ENCODE data around the gene CRACR2A. TPM values are rescaled to one million over a fixed set of nuclear protein-coding genes. Genes with fewer than 3 reads are reported as not detected.

The CRACR2A gene
- total and polyA plus RNA-seq, 9 of the 15 experiments (the other 6 are each of a cell fraction or from before 2014, with no cell fraction given) = 2.1 to 15.1 (median 10.4) TPM

DNA sequence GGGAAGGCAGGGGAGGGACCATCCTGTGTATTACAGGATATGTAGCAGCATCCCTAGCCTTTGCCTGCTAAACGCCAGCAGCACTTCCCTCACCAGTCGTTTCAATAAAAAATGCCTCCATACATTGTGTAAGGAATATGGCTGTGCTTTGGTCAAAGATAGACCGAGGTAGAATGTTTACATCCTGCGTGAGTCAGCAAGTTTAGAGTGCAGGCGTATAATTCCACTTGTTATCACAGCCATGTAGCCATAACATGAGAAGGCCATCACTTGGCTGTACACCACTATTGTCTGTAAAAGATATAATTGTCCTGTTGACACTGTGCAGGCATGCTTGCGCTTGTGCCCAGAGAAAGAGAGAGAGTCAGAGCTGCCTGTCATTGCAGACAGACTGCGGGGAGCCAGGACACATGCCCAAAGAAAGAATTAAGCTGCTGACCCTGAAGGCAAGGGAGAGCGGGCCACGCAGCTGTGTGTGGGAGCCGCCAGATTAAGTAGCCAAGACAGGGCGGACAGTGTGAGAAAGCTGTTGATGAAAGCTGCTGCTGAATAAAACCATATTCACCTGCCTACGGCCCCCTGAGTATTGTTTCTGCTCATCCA lies 68.4 kb downstream of the CRACR2A start (continued):
- TF ChIP-seq, protein P1, sequence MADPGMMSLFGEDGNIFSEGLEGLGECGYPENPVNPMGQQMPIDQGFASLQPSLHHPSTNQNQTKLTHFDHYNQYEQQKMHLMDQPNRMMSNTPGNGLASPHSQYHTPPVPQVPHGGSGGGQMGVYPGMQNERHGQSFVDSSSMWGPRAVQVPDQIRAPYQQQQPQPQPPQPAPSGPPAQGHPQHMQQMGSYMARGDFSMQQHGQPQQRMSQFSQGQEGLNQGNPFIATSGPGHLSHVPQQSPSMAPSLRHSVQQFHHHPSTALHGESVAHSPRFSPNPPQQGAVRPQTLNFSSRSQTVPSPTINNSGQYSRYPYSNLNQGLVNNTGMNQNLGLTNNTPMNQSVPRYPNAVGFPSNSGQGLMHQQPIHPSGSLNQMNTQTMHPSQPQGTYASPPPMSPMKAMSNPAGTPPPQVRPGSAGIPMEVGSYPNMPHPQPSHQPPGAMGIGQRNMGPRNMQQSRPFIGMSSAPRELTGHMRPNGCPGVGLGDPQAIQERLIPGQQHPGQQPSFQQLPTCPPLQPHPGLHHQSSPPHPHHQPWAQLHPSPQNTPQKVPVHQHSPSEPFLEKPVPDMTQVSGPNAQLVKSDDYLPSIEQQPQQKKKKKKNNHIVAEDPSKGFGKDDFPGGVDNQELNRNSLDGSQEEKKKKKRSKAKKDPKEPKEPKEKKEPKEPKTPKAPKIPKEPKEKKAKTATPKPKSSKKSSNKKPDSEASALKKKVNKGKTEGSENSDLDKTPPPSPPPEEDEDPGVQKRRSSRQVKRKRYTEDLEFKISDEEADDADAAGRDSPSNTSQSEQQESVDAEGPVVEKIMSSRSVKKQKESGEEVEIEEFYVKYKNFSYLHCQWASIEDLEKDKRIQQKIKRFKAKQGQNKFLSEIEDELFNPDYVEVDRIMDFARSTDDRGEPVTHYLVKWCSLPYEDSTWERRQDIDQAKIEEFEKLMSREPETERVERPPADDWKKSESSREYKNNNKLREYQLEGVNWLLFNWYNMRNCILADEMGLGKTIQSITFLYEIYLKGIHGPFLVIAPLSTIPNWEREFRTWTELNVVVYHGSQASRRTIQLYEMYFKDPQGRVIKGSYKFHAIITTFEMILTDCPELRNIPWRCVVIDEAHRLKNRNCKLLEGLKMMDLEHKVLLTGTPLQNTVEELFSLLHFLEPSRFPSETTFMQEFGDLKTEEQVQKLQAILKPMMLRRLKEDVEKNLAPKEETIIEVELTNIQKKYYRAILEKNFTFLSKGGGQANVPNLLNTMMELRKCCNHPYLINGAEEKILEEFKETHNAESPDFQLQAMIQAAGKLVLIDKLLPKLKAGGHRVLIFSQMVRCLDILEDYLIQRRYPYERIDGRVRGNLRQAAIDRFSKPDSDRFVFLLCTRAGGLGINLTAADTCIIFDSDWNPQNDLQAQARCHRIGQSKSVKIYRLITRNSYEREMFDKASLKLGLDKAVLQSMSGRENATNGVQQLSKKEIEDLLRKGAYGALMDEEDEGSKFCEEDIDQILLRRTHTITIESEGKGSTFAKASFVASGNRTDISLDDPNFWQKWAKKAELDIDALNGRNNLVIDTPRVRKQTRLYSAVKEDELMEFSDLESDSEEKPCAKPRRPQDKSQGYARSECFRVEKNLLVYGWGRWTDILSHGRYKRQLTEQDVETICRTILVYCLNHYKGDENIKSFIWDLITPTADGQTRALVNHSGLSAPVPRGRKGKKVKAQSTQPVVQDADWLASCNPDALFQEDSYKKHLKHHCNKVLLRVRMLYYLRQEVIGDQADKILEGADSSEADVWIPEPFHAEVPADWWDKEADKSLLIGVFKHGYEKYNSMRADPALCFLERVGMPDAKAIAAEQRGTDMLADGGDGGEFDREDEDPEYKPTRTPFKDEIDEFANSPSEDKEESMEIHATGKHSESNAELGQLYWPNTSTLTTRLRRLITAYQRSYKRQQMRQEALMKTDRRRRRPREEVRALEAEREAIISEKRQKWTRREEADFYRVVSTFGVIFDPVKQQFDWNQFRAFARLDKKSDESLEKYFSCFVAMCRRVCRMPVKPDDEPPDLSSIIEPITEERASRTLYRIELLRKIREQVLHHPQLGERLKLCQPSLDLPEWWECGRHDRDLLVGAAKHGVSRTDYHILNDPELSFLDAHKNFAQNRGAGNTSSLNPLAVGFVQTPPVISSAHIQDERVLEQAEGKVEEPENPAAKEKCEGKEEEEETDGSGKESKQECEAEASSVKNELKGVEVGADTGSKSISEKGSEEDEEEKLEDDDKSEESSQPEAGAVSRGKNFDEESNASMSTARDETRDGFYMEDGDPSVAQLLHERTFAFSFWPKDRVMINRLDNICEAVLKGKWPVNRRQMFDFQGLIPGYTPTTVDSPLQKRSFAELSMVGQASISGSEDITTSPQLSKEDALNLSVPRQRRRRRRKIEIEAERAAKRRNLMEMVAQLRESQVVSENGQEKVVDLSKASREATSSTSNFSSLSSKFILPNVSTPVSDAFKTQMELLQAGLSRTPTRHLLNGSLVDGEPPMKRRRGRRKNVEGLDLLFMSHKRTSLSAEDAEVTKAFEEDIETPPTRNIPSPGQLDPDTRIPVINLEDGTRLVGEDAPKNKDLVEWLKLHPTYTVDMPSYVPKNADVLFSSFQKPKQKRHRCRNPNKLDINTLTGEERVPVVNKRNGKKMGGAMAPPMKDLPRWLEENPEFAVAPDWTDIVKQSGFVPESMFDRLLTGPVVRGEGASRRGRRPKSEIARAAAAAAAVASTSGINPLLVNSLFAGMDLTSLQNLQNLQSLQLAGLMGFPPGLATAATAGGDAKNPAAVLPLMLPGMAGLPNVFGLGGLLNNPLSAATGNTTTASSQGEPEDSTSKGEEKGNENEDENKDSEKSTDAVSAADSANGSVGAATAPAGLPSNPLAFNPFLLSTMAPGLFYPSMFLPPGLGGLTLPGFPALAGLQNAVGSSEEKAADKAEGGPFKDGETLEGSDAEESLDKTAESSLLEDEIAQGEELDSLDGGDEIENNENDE (IDR thresholded peaks at IDR 0.05; ENCODE audit: low read depth, low read length) = no peak
- TF ChIP-seq ZNF311 (CRISPR knock-in tag; IDR thresholded peaks at IDR 0.05) = peak; percentile 94
- no peak for TF ChIP-seq SIN3B (IDR thresholded peaks at IDR 0.05; ENCODE audit: low read depth)
- TF ChIP-seq, protein P2, sequence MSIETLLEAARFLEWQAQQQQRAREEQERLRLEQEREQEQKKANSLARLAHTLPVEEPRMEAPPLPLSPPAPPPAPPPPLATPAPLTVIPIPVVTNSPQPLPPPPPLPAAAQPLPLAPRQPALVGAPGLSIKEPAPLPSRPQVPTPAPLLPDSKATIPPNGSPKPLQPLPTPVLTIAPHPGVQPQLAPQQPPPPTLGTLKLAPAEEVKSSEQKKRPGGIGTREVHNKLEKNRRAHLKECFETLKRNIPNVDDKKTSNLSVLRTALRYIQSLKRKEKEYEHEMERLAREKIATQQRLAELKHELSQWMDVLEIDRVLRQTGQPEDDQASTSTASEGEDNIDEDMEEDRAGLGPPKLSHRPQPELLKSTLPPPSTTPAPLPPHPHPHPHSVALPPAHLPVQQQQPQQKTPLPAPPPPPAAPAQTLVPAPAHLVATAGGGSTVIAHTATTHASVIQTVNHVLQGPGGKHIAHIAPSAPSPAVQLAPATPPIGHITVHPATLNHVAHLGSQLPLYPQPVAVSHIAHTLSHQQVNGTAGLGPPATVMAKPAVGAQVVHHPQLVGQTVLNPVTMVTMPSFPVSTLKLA (conservative IDR thresholded peaks at IDR 0.05) = peak in 1 of 2 experiments; percentile 41; a peak in 2 of 4 replicates
- TF ChIP-seq SRSF9 (IDR thresholded peaks at IDR 0.05; ENCODE audit: borderline replicate concordance, low read depth, low read length) = no peak
- no peak for TF ChIP-seq ZZZ3 (IDR thresholded peaks at IDR 0.05)
- TF ChIP-seq ATF7 (IDR thresholded peaks at IDR 0.05) = no peak
- TF ChIP-seq DMBX1 (CRISPR knock-in tag; IDR thresholded peaks at IDR 0.05; ENCODE audit: borderline replicate concordance) = peak; percentile 96
- peak; percentile 43; the same call in 1 of the 2 replicates for TF ChIP-seq TCF3 (CRISPR knock-in tag; IDR thresholded peaks at IDR 0.05)
- TF ChIP-seq, protein P3, sequence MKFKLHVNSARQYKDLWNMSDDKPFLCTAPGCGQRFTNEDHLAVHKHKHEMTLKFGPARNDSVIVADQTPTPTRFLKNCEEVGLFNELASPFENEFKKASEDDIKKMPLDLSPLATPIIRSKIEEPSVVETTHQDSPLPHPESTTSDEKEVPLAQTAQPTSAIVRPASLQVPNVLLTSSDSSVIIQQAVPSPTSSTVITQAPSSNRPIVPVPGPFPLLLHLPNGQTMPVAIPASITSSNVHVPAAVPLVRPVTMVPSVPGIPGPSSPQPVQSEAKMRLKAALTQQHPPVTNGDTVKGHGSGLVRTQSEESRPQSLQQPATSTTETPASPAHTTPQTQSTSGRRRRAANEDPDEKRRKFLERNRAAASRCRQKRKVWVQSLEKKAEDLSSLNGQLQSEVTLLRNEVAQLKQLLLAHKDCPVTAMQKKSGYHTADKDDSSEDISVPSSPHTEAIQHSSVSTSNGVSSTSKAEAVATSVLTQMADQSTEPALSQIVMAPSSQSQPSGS (CRISPR knock-in tag; IDR thresholded peaks at IDR 0.05) = no peak
- TF ChIP-seq, protein P4, sequence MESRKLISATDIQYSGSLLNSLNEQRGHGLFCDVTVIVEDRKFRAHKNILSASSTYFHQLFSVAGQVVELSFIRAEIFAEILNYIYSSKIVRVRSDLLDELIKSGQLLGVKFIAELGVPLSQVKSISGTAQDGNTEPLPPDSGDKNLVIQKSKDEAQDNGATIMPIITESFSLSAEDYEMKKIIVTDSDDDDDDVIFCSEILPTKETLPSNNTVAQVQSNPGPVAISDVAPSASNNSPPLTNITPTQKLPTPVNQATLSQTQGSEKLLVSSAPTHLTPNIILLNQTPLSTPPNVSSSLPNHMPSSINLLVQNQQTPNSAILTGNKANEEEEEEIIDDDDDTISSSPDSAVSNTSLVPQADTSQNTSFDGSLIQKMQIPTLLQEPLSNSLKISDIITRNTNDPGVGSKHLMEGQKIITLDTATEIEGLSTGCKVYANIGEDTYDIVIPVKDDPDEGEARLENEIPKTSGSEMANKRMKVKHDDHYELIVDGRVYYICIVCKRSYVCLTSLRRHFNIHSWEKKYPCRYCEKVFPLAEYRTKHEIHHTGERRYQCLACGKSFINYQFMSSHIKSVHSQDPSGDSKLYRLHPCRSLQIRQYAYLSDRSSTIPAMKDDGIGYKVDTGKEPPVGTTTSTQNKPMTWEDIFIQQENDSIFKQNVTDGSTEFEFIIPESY (CRISPR knock-in tag; IDR thresholded peaks at IDR 0.05) = peak; percentile 35; the same call in 1 of the 2 replicates

All from K562 (cell line).